Measurements from ENCODE around the gene CAPZB.

Gene CAPZB

DNA sequence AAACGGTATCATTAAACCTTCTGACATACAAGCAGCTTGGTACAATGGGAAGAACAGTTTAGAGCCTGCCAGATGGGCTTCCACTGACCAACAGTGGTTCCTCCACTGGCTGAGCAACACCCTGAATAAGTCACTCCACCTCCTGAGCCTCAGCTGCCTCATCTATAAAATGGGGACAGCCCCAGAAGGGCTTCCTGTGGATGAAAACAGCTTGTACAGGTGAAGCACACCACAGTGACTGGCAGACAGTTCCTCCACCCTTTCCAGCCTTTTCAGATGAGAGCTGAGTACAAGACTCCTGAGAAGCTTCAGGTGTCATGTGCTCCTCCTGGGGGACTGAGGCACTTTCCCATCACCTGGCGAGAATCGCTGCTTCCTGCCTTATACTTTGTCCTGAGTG is 2.1 kb downstream of the CAPZB start:
- no peaks in the 10 kb centered on the region for H3K27me3 ChIP-seq (replicated peaks; ENCODE audit: insufficient read depth, low read length)
- no peak for DNase-seq
- H3K9ac ChIP-seq (ENCODE audit: low read length): peak overlapping the region; percentile 90; the same call in 1 of the 2 replicates
- no peaks in the 10 kb centered on the region for H3K9me2 ChIP-seq (replicated peaks; ENCODE audit: insufficient read depth, low read length)
- H3K4me3 ChIP-seq (ENCODE audit: low read length): no peak overlapping the region
- H3F3A ChIP-seq (ENCODE audit: insufficient read depth, low read length): peaks cover 13% of the 10 kb centered on the region; the same call in 1 of the 2 replicates
- H3K79me2 ChIP-seq (ENCODE audit: low read length): peaks cover 75% of the 10 kb centered on the region
- no peaks in the 10 kb centered on the region for H3K9me3 ChIP-seq (replicated peaks; ENCODE audit: insufficient read depth, low read length)
- peaks cover 19% of the 10 kb centered on the region for H4K20me1 ChIP-seq (ENCODE audit: insufficient read depth, low read length)
- peak overlapping the region; percentile 97 for H3K4me2 ChIP-seq (ENCODE audit: low read depth, low read length)
- H3K27ac ChIP-seq (ENCODE audit: low read length): no peak overlapping the region
- no peak overlapping the region for H2AFZ ChIP-seq (ENCODE audit: low read length)
- H3K36me3 ChIP-seq (replicated peaks; ENCODE audit: insufficient read depth, low read length): no peaks in the 10 kb centered on the region
- H3K4me1 ChIP-seq (ENCODE audit: low read length): peaks cover 21% of the 10 kb centered on the region
- TF ChIP-seq CTCF (IDR thresholded peaks at IDR 0.05; ENCODE audit: low read length) (no peak), EZH2phosphoT487 (IDR thresholded peaks at IDR 0.05; ENCODE audit: low read length) (no peak), EZH2 (optimal IDR thresholded peaks at IDR 0.05; ENCODE audit: low read depth, low read length) (no peak)

GRCh38 chr1:19481826-19482398 is 3.4 kb downstream of the CAPZB start:
- H2AFZ ChIP-seq (ENCODE audit: low read length): no peak overlapping the region
- no peak overlapping the region for H3K27ac ChIP-seq (ENCODE audit: low read length)
- TF ChIP-seq CTCF (IDR thresholded peaks at IDR 0.05; ENCODE audit: low read length) (no peak), EZH2phosphoT487 (IDR thresholded peaks at IDR 0.05; ENCODE audit: low read length) (no peak), EZH2 (optimal IDR thresholded peaks at IDR 0.05; ENCODE audit: low read depth, low read length) (no peak)
- H3F3A ChIP-seq (ENCODE audit: insufficient read depth, low read length): peaks cover 11% of the 10 kb centered on the region; the same call in 1 of the 2 replicates
- H3K27me3 ChIP-seq (replicated peaks; ENCODE audit: insufficient read depth, low read length): no peaks in the 10 kb centered on the region
- H3K4me2 ChIP-seq (ENCODE audit: low read depth, low read length): no peak overlapping the region
- peaks cover 89% of the 10 kb centered on the region for H3K79me2 ChIP-seq (ENCODE audit: low read length)
- peaks cover 19% of the 10 kb centered on the region for H3K4me1 ChIP-seq (ENCODE audit: low read length)
- no peaks in the 10 kb centered on the region for H3K9me3 ChIP-seq (replicated peaks; ENCODE audit: insufficient read depth, low read length)
- no peaks in the 10 kb centered on the region for H3K36me3 ChIP-seq (replicated peaks; ENCODE audit: insufficient read depth, low read length)
- no peak overlapping the region for H3K4me3 ChIP-seq (ENCODE audit: low read length)
- no peaks in the 10 kb centered on the region for H3K9me2 ChIP-seq (replicated peaks; ENCODE audit: insufficient read depth, low read length)
- H3K9ac ChIP-seq (ENCODE audit: low read length): no peak overlapping the region
- DNase-seq: no peak
- peaks cover 26% of the 10 kb centered on the region for H4K20me1 ChIP-seq (ENCODE audit: insufficient read depth, low read length)

- peaks cover 31% of the 10 kb centered on the region for H4K20me1 ChIP-seq (ENCODE audit: insufficient read depth, low read length)
Observed at GRCh38 chr1:19480282-19480681, 5.1 kb downstream of the CAPZB start.

More at GRCh38 chr1:19480282-19480681, 5.1 kb downstream of the CAPZB start:
- Histone ChIP-seq H3K4me1 (ENCODE audit: low read length) (peaks cover 14% of the 10 kb centered on the region), H3K27ac (ENCODE audit: low read length) (no peak overlapping the region), H3K36me3 (replicated peaks; ENCODE audit: insufficient read depth, low read length) (no peaks in the 10 kb centered on the region), H3K9me2 (replicated peaks; ENCODE audit: insufficient read depth, low read length) (no peaks in the 10 kb centered on the region), H3K27me3 (replicated peaks; ENCODE audit: insufficient read depth, low read length) (no peaks in the 10 kb centered on the region), H3K4me2 (ENCODE audit: low read depth, low read length) (no peak overlapping the region), H3K9me3 (replicated peaks; ENCODE audit: insufficient read depth, low read length) (no peaks in the 10 kb centered on the region), H3K4me3 (ENCODE audit: low read length) (no peak overlapping the region), H2AFZ (ENCODE audit: low read length) (no peak overlapping the region), H3K9ac (ENCODE audit: low read length) (no peak overlapping the region), H3K79me2 (ENCODE audit: low read length) (peaks cover 100% of the 10 kb centered on the region), H3F3A (ENCODE audit: insufficient read depth, low read length) (no peaks in the 10 kb centered on the region; the same call in 1 of the 2 replicates)
- no peak for DNase-seq
- TF ChIP-seq CTCF (IDR thresholded peaks at IDR 0.05; ENCODE audit: low read length) (no peak), EZH2 (optimal IDR thresholded peaks at IDR 0.05; ENCODE audit: low read depth, low read length) (no peak), EZH2phosphoT487 (IDR thresholded peaks at IDR 0.05; ENCODE audit: low read length) (no peak)
